ENCODE measurements around the gene CCS. TPM values are rescaled to one million over a fixed set of nuclear protein-coding genes. Genes with fewer than 3 reads are reported as not detected.

The CCS gene
- total RNA-seq, 1 donor = 35.8 TPM

DNA sequence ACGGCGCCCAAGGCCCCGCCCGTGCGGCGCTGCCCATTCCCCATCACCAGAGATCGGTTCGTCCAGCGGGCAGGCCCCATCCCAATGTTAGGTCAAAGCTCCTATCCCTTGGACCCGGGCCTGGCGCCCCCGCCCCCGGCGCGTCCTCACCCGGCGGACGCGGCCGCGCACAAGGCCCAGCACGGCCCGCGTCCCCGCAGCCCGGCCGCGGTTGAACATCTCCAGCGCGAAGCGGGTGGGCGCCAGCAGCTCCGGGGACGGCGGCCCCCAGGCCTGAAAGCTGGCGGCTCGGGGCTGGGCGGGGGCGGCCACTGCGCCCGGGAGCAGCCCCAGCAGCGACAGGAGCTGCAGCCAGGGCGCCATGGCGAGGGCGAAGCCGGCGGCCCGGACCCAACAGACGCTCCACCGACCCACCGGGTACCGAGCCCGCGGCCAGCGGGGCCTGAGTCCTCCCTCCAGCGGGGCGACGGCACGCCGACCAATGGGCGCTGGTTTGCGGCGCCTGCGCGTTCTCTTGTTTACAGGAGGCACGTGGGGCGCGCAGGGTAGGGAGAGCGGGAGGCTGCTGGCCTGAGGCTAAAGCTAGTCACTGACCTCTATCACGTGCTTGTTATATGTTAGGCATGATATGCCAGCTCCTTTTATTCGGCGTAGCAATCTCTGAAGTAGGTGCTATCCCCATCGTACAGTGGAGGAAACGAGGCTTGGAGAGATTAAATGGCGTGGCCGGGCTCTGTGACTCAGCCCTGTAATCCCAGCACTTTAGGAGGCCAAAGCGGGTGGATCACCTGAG lies 24.7 kb upstream of the CCS start, which contains the start of gene CTSF:
Gene CTSF, minus strand, starts transcription at position 483 of the 793 bp plus-strand sequence. Its CDS starts 120 bp downstream, at position 363.
- Histone ChIP-seq H3K27me3 (ENCODE audit: insufficient read depth, low read length) (peaks cover 4% of the 10 kb centered on the region), H3K9me3 (ENCODE audit: low read depth, low read length) (no peaks in the 10 kb centered on the region)

DNA sequence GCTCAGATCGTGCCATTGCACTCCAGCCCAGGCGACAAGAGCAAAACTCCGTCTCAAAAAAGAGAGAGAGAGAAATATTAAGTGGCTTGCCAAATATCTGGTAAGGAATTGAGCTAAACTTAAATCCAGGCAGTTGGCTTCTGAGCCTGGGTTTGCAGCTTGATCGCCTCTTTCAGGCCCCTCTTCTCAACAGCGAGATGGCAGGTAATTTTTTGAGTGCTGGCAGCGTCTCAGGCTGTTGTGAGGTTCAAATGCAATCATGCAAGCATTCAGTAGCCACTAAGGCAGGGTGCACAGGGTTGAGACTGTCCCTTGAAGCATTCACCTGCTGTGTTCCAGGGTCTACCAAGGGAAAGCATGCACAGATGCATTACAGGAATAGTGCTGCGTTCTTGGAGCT lies 23.9 kb upstream of the CCS start:
- no peaks in the 10 kb centered on the region for H3K9me3 ChIP-seq (ENCODE audit: low read depth, low read length)
- H3K4me2 ChIP-seq (ENCODE audit: insufficient read depth, low read length) = peak overlapping the region; percentile 85
- H3K79me2 ChIP-seq (ENCODE audit: insufficient read depth, low read length) = no peaks in the 10 kb centered on the region
- TF ChIP-seq, protein P1, sequence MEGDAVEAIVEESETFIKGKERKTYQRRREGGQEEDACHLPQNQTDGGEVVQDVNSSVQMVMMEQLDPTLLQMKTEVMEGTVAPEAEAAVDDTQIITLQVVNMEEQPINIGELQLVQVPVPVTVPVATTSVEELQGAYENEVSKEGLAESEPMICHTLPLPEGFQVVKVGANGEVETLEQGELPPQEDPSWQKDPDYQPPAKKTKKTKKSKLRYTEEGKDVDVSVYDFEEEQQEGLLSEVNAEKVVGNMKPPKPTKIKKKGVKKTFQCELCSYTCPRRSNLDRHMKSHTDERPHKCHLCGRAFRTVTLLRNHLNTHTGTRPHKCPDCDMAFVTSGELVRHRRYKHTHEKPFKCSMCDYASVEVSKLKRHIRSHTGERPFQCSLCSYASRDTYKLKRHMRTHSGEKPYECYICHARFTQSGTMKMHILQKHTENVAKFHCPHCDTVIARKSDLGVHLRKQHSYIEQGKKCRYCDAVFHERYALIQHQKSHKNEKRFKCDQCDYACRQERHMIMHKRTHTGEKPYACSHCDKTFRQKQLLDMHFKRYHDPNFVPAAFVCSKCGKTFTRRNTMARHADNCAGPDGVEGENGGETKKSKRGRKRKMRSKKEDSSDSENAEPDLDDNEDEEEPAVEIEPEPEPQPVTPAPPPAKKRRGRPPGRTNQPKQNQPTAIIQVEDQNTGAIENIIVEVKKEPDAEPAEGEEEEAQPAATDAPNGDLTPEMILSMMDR (IDR thresholded peaks at IDR 0.05; ENCODE audit: extremely low read depth, low read depth, low read length) = no peak
- no peaks in the 10 kb centered on the region for H3K36me3 ChIP-seq (ENCODE audit: insufficient read depth, low read length)
- H2AFZ ChIP-seq (ENCODE audit: low read length) = no peak overlapping the region
- H3K27ac ChIP-seq (ENCODE audit: low read depth, low read length) = no peak overlapping the region
- peak; percentile 58 for DNase-seq (ENCODE audit: insufficient read length, low spot score, missing footprints)
- no peaks in the 10 kb centered on the region for H4K20me1 ChIP-seq (ENCODE audit: insufficient read depth, low read length)
- no peak overlapping the region for H3K4me3 ChIP-seq (ENCODE audit: insufficient read depth, low read length)
- peaks cover 4% of the 10 kb centered on the region for H3K27me3 ChIP-seq (ENCODE audit: insufficient read depth, low read length)
- peaks cover 5% of the 10 kb centered on the region for H3K4me1 ChIP-seq (ENCODE audit: insufficient read depth, low read length)

More for the DNA sequence above, 24.7 kb upstream of the CCS start, which contains the start of gene CTSF:
- peak within 1 kb of the TSS; percentile 72 for H3K4me3 ChIP-seq (ENCODE audit: insufficient read depth, low read length)
- no peaks in the 10 kb centered on the region for H3K36me3 ChIP-seq (ENCODE audit: insufficient read depth, low read length)
- no peak within 1 kb of the TSS for H3K27ac ChIP-seq (ENCODE audit: low read depth, low read length)
- peak within 1 kb of the TSS; percentile 82 for H2AFZ ChIP-seq (ENCODE audit: low read length)
- DNase-seq (ENCODE audit: insufficient read length, low spot score, missing footprints) = peak; percentile 100
- H4K20me1 ChIP-seq (ENCODE audit: insufficient read depth, low read length) = no peaks in the 10 kb centered on the region
- H3K79me2 ChIP-seq (ENCODE audit: insufficient read depth, low read length) = no peaks in the 10 kb centered on the region
- TF ChIP-seq, protein P1 (IDR thresholded peaks at IDR 0.05; ENCODE audit: extremely low read depth, low read depth, low read length) = no peak
- peaks cover 5% of the 10 kb centered on the region for H3K4me1 ChIP-seq (ENCODE audit: insufficient read depth, low read length)
- H3K4me2 ChIP-seq (ENCODE audit: insufficient read depth, low read length) = peak within 1 kb of the TSS; percentile 85

DNA sequence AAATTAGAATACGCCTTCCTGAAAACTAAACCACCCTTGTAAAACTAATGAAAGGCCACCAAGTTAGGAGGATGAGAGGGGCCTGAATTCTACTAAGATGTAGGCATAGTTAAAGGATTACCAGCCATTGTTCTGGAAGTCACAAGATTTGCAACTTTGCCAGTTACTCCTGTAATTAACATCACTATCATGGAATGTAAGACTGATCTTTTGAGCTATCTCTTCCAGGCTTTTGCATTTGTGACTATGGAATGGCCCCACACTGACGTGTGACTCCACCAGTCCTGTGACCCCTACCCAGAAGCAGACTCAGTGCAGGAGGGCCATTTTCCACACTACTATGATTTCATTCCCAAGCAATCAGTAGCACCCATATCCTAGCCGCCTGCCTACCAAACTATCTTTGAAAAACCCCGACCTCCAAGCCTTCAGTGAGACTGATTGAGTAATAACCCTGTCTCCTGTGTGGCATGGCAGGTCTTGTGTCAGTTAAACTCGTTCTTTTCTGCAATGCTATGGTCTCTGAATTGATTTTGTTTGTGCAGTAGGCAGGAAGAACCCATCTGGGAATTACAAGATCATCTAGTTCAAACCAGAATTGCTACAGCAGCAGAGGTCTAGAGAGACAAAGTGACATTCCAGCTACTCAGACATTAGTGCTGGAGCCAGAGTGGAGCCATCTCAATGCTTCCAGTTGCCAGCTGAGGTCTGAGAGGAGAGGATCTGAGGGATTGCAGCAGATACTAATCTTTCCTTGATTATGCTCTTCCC lies 22.7 kb upstream of the CCS start:
- Histone ChIP-seq H3K27ac (ENCODE audit: low read depth, low read length) (no peak overlapping the region), H3K4me2 (ENCODE audit: insufficient read depth, low read length) (no peak overlapping the region), H2AFZ (ENCODE audit: low read length) (no peak overlapping the region), H3K4me3 (ENCODE audit: insufficient read depth, low read length) (no peak overlapping the region), H3K27me3 (ENCODE audit: insufficient read depth, low read length) (peaks cover 4% of the 10 kb centered on the region), H3K36me3 (ENCODE audit: insufficient read depth, low read length) (no peaks in the 10 kb centered on the region), H3K4me1 (ENCODE audit: insufficient read depth, low read length) (peaks cover 5% of the 10 kb centered on the region), H3K79me2 (ENCODE audit: insufficient read depth, low read length) (no peaks in the 10 kb centered on the region), H3K9me3 (ENCODE audit: low read depth, low read length) (no peaks in the 10 kb centered on the region), H4K20me1 (ENCODE audit: insufficient read depth, low read length) (no peaks in the 10 kb centered on the region)
- peak; percentile 43 for DNase-seq (ENCODE audit: insufficient read length, low spot score, missing footprints)
- TF ChIP-seq, protein P1 (IDR thresholded peaks at IDR 0.05; ENCODE audit: extremely low read depth, low read depth, low read length) = no peak

DNA sequence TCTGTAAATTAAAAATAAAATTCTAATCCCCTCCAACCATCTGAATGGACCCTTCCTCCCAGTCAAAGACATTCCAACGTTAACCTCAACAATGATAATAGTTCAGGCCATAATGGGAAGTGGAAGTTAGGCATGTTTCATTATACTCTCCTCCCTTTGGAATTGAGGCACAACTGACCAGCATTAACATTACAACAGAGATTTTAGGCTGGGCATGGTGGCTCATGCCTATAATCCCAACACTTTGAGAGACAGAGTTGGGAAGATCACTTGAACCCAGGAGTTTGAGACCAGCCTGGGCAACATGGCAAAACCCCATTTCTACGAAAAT lies 22.2 kb upstream of the CCS start:
- no peaks in the 10 kb centered on the region for H3K79me2 ChIP-seq (ENCODE audit: insufficient read depth, low read length)
- H3K4me3 ChIP-seq (ENCODE audit: insufficient read depth, low read length) = no peak overlapping the region
- TF ChIP-seq, protein P1 (IDR thresholded peaks at IDR 0.05; ENCODE audit: extremely low read depth, low read depth, low read length) = no peak
- no peaks in the 10 kb centered on the region for H3K9me3 ChIP-seq (ENCODE audit: low read depth, low read length)
- H4K20me1 ChIP-seq (ENCODE audit: insufficient read depth, low read length) = no peaks in the 10 kb centered on the region
- H3K36me3 ChIP-seq (ENCODE audit: insufficient read depth, low read length) = no peaks in the 10 kb centered on the region
- no peak overlapping the region for H3K27ac ChIP-seq (ENCODE audit: low read depth, low read length)
- no peak overlapping the region for H3K4me2 ChIP-seq (ENCODE audit: insufficient read depth, low read length)
- H3K4me1 ChIP-seq (ENCODE audit: insufficient read depth, low read length) = peaks cover 5% of the 10 kb centered on the region
- H3K27me3 ChIP-seq (ENCODE audit: insufficient read depth, low read length) = peaks cover 4% of the 10 kb centered on the region
- DNase-seq (ENCODE audit: insufficient read length, low spot score, missing footprints) = peak; percentile 42
- H2AFZ ChIP-seq (ENCODE audit: low read length) = no peak overlapping the region

All from osteoblast (primary cell).